ENCODE results near the gene RRN3.
"Not testable (repeated sequence)": the region's sequence is repeated elsewhere in the genome, so short reads cannot be mapped to it uniquely, and the experiment has no call there.

RRN3 gene

DNA sequence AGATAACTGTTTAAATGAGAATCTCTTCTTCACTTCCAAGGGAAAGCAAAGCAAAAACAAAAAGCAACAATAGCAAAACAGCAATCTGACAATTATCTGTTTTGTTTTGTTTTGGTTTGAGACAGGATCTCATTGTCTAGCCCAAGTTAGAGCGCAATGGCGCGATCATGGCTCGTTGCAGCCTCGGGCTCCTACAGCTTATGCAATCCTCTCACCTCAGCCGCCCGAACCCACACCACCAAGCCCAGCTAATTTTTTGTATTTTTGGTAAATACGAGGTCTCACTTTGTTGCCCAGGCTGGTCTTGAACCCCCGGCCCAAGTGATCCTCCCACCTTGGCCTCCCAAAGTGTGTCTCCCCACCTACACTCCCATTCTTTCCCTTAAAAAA lies 2.5 kb upstream of the RRN3 start:
- not testable (repeated sequence) for FAIRE-seq

GRCh38 chr16:15093571-15093954 lies 509 bp downstream of the RRN3 start:
- FAIRE-seq = not testable (repeated sequence)

- FAIRE-seq = not testable (repeated sequence)
Measured at GRCh38 chr16:15090663-15091269, 3.3 kb downstream of the RRN3 start.

DNA sequence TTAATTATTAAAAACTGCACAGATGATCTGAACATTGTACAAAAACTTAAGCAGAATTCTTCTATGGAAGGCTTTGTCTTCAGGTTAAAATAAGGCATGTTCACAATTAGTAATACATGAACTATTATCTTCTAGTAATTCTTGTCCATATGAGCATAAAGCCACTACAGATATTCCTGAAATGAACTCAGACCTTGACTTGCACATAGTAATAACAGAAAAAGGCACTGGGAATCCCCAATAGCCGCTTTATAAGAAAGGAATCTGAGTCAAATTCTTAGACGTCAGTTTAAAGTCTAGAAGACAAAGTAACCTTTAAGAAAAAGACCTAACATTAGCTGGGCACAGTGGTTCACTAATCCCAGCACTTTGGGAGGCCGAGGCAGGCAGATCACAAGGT lies 11.3 kb downstream of the RRN3 start:
- not testable (repeated sequence) for FAIRE-seq

GRCh38 chr16:15080883-15081282 lies 13.2 kb downstream of the RRN3 start:
- not testable (repeated sequence) for FAIRE-seq

DNA sequence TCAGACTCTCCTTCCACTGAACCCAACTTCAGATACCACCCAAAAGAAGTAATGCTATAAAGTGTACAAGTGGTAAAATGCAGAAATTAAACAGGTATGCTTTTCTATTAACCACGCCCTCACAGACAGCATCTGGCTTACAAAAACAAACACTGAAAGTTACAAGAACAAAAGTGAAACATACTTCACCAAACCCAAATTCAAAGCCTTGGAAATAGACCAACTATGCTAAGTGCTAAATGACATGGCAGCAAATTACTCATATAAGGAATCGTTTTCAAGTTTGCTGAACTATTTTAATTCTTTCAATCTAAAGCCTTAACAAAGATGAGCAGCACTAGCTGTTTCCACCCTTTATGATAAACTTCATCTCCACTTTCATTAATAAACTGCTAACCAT lies 17.9 kb downstream of the RRN3 start:
- FAIRE-seq = not testable (repeated sequence)

DNA sequence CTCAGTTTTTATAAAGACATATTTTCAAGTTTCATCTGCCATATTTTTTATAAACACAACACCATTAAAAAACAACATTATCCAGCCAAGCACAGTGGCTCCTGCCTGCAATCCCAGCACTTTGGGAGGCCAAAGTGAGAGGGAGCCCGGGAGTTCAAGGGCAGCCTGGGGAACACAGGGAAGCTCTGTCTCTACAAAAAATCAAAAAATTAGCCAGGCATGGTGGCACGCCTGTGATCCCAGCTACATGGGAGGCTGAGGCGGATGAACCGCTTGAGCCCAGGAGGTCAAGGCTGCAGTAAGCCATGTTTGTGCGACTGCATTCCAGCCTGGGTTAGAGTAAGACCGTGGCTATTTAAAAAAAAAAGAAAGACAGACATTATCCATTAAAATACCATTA lies 21.0 kb downstream of the RRN3 start:
- FAIRE-seq = no peak

- peak; percentile 41 for FAIRE-seq
Measured at GRCh38 chr16:15071916-15072769, 21.9 kb downstream of the RRN3 start.

- not testable (repeated sequence) for FAIRE-seq
Measured at GRCh38 chr16:15071013-15071412, 23.1 kb downstream of the RRN3 start.

DNA sequence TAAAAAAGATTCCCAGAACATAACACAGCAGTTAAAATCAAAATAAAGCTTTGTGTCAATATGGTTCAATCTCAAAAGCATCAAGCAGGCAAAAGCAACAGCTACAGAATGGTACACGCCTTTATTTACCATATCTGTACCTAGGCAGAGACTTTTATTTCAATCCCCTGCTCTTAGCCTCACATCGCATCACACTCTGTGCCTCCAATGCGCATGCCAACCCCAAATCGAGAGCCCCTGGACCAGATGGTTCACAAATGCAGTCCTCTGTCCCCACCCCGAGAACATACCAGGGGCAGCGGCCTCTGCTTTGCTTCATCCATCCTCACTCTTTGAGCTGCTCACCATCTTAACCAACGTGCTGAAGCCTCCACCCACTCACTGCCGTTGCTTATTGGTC lies 27.4 kb downstream of the RRN3 start:
- not testable (repeated sequence) for FAIRE-seq

- FAIRE-seq = not testable (repeated sequence)
Measured at GRCh38 chr16:15065961-15066360, 28.1 kb downstream of the RRN3 start.

- peak; percentile 47 for FAIRE-seq
Measured at GRCh38 chr16:15062085-15062810, 31.8 kb downstream of the RRN3 start.

- FAIRE-seq = no peak
Measured at GRCh38 chr16:15059324-15059723, 34.7 kb downstream of the RRN3 start.

DNA sequence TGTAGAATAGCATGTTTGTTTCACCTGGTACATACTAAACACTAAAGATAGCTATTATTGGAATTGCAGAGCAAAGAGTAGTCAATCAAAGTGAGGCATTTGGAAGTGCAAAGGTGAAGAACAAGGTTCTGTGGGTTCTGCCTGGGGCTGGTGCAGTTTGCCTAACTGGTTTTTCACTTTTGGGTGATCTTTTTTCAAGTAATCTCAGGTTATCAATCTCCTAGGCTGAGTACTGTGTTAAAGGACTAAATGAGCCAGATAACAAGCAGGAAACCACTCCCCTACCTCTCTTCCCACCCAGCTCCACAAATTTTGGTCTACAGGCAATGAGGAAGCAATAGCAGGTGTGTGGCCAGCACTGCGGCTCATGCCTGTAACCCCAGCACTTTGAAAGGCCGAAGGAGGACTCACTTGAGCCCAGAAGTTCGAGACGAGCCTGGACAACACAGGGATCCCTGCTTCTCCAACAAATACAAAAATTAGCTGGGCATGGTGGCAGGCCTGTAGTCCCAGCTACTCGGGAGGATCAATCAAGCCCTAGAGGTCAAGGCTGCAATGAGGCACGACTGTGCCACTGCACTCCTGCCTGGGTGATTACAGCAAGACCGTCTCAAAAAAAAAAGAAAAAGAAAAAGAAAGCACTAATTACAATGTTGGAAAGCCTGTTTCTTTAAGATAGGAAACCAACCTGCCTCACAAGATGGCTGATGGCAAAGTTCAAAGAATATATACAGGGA lies 36.2 kb downstream of the RRN3 start:
- FAIRE-seq = no peak

GRCh38 chr16:15055141-15056053 lies 38.7 kb downstream of the RRN3 start:
- no peak for FAIRE-seq

DNA sequence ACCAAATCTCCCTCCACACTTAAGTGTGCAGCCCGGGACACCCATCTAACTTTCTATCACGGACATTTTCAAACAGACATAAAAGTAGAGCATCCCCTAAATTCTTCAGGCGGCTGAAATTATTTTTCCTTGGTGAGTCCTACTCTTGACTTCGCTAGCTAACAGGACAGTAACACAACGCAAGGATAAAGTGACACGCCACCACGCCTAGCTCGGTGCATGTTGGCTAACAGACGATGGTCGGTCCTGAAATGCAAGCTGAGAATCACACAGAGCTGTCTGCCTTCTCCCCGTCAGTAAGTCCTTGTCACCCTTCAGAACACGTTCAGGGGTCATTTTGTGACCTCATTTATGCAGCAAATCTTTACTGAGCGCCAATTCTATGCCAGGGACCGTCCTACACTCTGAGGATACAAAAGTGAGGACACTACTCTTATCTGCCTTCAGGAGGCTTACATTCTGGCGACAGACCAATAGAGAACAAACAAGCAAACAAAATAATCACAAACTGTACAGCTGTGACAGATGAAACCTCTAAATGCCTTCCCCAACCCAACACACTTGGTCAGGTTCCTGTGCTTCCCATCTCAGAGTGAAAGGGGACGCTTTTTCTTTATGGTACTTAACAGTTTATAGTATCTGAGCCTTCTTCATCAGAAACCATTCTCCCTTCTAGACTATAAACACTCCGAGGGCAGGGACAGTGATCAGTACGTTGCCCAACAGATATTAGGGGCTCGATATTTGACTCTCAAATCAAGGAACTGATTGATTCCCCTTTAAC lies 39.5 kb downstream of the RRN3 start:
- FAIRE-seq = no peak

DNA sequence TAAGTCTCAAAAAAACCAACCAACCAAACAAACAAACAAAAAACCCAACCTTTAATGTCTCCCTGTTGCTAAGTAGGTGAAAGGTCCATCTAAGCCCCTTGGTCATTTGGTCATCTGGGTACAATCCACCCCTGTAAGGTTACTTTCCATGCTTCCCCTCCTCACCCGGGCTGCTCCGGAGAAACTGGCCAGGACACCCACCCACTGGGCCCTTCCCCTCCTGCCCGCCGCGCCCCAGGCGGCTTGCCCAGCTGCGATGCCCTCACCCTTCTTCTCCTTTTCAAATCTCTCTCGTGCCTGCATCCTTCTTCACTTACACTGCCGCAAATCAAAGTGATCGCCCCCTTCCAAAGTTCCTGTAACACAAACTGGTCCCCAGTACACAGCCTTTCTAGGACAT lies 40.2 kb downstream of the RRN3 start:
- no peak for FAIRE-seq

- FAIRE-seq = no peak
Measured at GRCh38 chr16:15052747-15053476, 41.2 kb downstream of the RRN3 start.

DNA sequence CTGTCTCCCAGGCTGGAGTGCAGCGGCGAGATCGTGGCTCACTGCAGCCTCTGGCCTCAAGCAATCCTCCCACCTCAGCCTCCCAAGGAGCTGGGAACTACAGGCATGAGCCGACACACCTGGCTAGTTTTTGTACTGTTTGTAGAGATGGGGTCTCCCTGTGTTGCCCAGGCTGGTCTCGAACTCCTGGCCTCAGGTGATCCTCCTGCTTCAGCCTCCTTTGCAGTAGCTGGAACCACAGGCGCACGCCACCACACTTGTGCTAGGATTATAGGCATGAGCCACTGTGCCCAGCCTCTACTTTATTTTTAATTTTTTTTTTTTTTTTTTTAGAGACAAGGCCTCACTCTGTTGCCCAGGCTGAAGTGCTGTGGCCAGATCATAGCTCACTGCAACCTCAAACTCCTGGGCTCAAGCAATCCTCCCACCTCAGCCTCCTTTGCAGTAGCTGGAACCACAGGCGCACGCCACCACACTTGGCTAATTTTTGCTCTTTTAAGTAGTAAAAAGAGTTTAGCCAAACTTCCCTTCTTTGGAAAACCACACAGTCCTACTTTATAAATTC lies 42.6 kb downstream of the RRN3 start:
- FAIRE-seq = no peak

DNA sequence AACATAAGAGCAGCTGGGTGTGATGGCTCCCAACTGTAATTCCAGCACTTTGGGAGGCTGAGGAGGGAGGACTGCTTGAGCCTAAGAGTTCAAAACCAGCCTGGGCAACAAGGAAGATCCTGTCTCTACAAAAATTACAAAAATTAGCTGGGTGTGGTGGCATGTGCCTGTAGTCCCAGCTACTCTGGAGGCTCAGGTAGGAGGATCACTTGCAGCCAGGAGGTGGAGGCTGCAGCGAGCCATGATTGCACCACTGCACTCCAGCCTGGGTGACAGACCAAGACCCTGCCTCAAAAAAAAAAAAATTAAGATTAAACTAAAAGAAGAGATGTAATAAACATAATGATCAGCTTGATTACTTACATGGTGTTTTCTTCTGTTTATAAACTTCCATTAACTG lies 43.6 kb downstream of the RRN3 start:
- FAIRE-seq = not testable (repeated sequence)
